ENCODE results near the gene ARHGEF11. TPM values are rescaled to one million over a fixed set of nuclear protein-coding genes. Genes with fewer than 3 reads are reported as not detected.

The ARHGEF11 gene
- total and polyA plus RNA-seq, 7 donors = 7.0 to 22.8 (median 19.9) TPM

- Histone ChIP-seq H3K27ac (no peak overlapping the region), H3K27me3 (ENCODE audit: insufficient read depth in 3 of 3, low read length in 2 of 3) (peaks cover 0 to 35% (median 0%) of the 10 kb centered on the region in 3 donors), H3K4me1 (no peaks in the 10 kb centered on the region), H3K9me3 (no peaks in the 10 kb centered on the region), H3K36me3 (ENCODE audit: insufficient read depth in 1 of 2, low read depth in 1 of 2) (peaks cover 0 to 8% of the 10 kb centered on the region in 2 donors), H3K4me3 (no peak overlapping the region)
- intact Hi-C loops (cut with DNase I) = no loop called here
- ATAC-seq (no peak), DNase-seq (peak in 1 of 2 donors; percentile 50)
- 90 to 94% (median 91%) methylated on average over 16 of the region's 16 CpGs for WGBS, 3 donors
- no peak for TF ChIP-seq CTCF (IDR thresholded peaks at IDR 0.05)
Measured at GRCh38 chr1:156906206-156906906, 139.2 kb downstream of the ARHGEF11 start.

- H3K4me3 ChIP-seq = no peak overlapping the region
- intact Hi-C loops (cut with DNase I) = no loop called here
- DNase-seq (peak in 1 of 2 donors; percentile 14), ATAC-seq (no peak)
- peaks cover 2% of the 10 kb centered on the region for H3K4me1 ChIP-seq
- no peak for TF ChIP-seq CTCF (IDR thresholded peaks at IDR 0.05)
- peaks cover 0 to 32% (median 0%) of the 10 kb centered on the region in 3 donors for H3K27me3 ChIP-seq (ENCODE audit: insufficient read depth in 3 of 3, low read length in 2 of 3)
- H3K36me3 ChIP-seq (ENCODE audit: insufficient read depth in 1 of 2, low read depth in 1 of 2) = peaks cover 0 to 8% of the 10 kb centered on the region in 2 donors
- no peak overlapping the region for H3K27ac ChIP-seq
- no peaks in the 10 kb centered on the region for H3K9me3 ChIP-seq
- whole genome bisulfite sequencing, 3 donors = 42 to 72% (median 53%) methylated on average over 4 of the region's 4 CpGs
Measured at GRCh38 chr1:156905651-156906050, 139.9 kb downstream of the ARHGEF11 start.

GRCh38 chr1:156905176-156905575 lies 140.4 kb downstream of the ARHGEF11 start:
- Histone ChIP-seq H3K4me3 (no peak overlapping the region), H3K36me3 (ENCODE audit: insufficient read depth in 1 of 2, low read depth in 1 of 2) (peaks cover 0 to 8% of the 10 kb centered on the region in 2 donors), H3K4me1 (peaks cover 6% of the 10 kb centered on the region), H3K27me3 (ENCODE audit: insufficient read depth in 3 of 3, low read length in 2 of 3) (peaks cover 0 to 30% (median 0%) of the 10 kb centered on the region in 3 donors), H3K9me3 (no peaks in the 10 kb centered on the region), H3K27ac (no peak overlapping the region)
- no peak for TF ChIP-seq CTCF (IDR thresholded peaks at IDR 0.05)
- 85 to 87% (median 86%) methylated on average over 16 of the region's 16 CpGs for WGBS, 3 donors
- intact Hi-C loops (cut with DNase I) = no loop called here
- no peak for ATAC-seq
- DNase-seq = peak in 1 of 2 donors; percentile 35

GRCh38 chr1:156904187-156904959 lies 141.2 kb downstream of the ARHGEF11 start:
- TF ChIP-seq CTCF (IDR thresholded peaks at IDR 0.05) = no peak
- no peak overlapping the region for H3K27ac ChIP-seq
- ATAC-seq (no peak), DNase-seq (peak in 1 of 2 donors; percentile 52)
- H3K36me3 ChIP-seq (ENCODE audit: insufficient read depth in 1 of 2, low read depth in 1 of 2) = peaks cover 0 to 8% of the 10 kb centered on the region in 2 donors
- H3K4me1 ChIP-seq = peaks cover 12% of the 10 kb centered on the region
- no peak overlapping the region for H3K4me3 ChIP-seq
- WGBS, 3 donors = 64 to 71% (median 69%) methylated on average over 19 of the region's 19 CpGs
- intact Hi-C loops (cut with DNase I) = no loop called here
- H3K9me3 ChIP-seq = no peaks in the 10 kb centered on the region
- peaks cover 0 to 30% (median 0%) of the 10 kb centered on the region in 3 donors for H3K27me3 ChIP-seq (ENCODE audit: insufficient read depth in 3 of 3, low read length in 2 of 3)

Data from psoas muscle (tissue), 8 donors.